Vagina (tissue), 2 donors: Measurements from ENCODE around the gene MAP4K1.

Experiments used
- POLR2A ChIP-seq, 2 donors: fragments of 450-650 bp; IDR thresholded peaks; one replicate each; pipeline ENCODE4 v1.6.1; 2017; ENCODE audit warnings: antibody characterized with exemption in 2 of 2, mild to moderate bottlenecking in 2 of 2, moderate library complexity in 2 of 2
- TF ChIP-seq, protein P1 (sequence below), 3 experiments: fragments of 450-650 bp in 2 of 3; fragments of 200-600 bp in 1 of 3; sonication (generic) in 1 of 3; IDR thresholded peaks; one replicate each; pipeline ENCODE4 v1.5.1; 2017 to 2019; ENCODE audit warnings: antibody characterized with exemption in 3 of 3, mild to moderate bottlenecking in 2 of 3, moderate library complexity in 2 of 3

DNA sequence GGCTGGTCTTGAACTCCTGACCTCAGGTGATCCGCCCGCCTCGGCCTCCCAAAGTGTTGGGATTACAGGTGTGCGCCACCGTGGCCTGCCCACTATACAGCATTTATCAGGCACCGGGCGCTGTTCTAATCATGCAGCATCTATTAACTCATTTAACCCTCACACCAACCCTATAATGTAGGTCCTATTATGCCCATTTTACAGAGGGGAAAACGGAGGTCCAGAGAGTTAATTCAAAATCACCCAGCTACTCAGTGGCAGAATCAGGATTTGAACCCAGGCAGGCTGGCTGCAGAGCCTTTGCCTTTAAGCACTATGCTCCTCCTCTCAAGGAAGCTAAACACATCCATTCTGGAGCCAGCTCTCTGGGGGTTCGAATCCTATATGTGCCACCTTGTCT is 54.3 kb downstream of the MAP4K1 start:
- no peak for TF ChIP-seq POLR2A (IDR thresholded peaks at IDR 0.05)
- TF ChIP-seq, protein P1, sequence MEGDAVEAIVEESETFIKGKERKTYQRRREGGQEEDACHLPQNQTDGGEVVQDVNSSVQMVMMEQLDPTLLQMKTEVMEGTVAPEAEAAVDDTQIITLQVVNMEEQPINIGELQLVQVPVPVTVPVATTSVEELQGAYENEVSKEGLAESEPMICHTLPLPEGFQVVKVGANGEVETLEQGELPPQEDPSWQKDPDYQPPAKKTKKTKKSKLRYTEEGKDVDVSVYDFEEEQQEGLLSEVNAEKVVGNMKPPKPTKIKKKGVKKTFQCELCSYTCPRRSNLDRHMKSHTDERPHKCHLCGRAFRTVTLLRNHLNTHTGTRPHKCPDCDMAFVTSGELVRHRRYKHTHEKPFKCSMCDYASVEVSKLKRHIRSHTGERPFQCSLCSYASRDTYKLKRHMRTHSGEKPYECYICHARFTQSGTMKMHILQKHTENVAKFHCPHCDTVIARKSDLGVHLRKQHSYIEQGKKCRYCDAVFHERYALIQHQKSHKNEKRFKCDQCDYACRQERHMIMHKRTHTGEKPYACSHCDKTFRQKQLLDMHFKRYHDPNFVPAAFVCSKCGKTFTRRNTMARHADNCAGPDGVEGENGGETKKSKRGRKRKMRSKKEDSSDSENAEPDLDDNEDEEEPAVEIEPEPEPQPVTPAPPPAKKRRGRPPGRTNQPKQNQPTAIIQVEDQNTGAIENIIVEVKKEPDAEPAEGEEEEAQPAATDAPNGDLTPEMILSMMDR (IDR thresholded peaks at IDR 0.05), result no peak
